GM19099 (cell line): ENCODE measurements around the gene SAP25.

Experiments
- POLR2A ChIP-seq: IDR thresholded peaks from 3 replicates; pipeline ENCODE4 v1.6.1; 2011; ENCODE audit warnings: low read depth; ENCODE audit not compliant: insufficient read length; ENCODE audit errors: extremely low read depth

Gene SAP25

GRCh38 chr7:100572949-100573675 is 588 bp downstream of the SAP25 start:
- TF ChIP-seq POLR2A, result no peak

- no peak for TF ChIP-seq POLR2A
Observed at GRCh38 chr7:100572281-100572948, 1.3 kb downstream of the SAP25 start.

DNA sequence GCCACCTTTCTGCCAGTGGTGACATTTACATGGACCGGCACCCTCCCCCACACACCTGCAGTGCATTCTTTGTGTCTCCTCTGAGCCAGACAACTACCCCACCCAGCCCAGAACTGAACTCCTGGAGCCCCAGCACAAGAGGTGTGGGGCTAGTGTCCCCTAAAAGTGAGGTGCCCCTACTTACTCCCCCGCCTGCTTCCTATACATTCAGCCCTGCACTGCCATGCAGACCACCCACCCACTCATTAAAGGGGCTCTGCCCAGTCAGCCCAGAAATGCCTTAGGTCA is 1.9 kb downstream of the SAP25 start:
- TF ChIP-seq POLR2A, result no peak

DNA sequence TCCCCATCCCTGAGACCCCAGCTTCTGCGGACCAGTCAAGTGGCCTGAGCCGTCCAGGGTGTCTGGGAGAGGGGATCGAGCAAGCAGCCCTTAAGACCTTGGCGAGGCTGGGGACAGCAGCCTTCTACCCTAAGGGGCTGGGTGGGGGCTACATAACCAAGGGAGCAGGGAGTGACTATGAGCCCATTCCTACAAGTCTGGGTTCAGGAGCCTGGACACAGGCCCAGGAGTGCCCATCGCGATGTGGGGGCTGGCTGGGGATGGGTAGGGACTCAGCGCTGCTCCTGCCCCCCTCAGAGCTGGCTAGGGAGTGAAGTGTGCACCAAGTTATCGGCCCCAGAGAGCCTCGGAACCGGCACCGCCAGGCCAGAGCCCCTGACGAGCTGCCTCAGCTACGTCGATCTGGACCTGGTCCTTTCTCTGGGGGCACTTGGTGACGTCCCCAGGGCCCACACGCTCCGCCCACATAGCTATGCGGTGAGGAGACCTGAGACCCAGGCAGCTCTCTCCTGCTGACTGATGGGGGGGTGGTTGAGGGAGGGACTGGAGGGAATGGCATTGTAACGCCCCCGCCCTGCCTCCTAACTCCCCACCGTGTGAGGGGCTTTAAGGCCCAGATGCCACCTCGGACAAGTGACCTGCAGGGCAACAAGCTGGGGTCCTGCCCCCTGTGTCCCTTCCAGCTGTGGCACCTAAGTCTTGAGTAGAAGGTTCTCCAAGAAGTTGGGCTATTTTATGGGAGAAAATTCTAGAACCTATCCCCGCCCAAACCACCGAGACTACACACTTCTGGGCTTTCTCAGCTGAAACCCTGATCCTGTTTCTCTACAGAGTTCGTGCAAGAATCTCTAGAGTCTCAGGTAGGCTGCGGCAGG is 2.5 kb downstream of the SAP25 start:
- no peak for TF ChIP-seq POLR2A

DNA sequence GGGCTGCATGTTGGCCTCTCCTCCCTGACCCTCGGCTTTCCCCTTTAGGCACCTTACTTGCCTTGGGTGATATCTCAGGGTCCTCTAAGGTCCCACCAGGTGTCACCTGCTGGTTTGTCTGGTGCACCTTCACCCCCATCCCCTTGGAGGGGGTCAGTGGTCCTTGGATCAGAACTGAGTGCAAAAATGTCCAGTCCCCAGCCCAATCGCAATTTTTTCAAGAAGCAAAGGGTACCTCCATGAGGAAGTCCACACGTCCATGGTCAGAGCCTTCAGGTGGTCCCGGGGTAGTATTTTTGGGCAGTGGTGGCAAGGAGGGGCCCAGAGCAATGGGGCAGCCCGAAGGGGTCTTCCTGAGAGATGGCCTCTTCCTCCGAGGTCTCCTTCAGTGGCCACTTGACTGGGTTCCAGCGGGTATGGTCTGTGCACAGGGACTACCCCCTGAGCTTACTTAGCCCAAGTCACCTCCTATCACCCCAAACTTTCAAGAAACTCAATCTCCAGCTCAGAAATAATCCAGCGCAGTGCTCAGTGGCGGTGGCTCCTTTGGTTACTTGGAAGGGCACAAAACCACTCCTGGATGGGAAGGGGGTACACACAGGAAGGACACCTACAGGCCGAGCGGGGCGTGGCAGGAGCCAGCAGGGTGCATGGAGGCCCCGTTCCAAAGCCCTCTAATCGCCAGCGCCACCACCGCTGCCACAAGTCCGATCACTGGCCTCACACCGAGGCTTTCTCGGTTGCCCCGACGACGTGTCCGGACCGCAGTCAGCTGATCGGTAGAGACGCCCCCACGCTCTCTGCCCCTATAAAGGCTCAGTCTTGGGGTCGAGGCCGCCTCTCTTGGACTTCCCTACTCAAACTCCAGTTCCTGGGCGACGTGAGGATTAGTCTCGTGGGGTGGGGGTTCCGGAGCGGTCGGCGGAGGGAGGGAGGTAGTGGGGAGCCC is 4.5 kb downstream of the SAP25 start:
- peak; percentile 23 for TF ChIP-seq POLR2A

DNA sequence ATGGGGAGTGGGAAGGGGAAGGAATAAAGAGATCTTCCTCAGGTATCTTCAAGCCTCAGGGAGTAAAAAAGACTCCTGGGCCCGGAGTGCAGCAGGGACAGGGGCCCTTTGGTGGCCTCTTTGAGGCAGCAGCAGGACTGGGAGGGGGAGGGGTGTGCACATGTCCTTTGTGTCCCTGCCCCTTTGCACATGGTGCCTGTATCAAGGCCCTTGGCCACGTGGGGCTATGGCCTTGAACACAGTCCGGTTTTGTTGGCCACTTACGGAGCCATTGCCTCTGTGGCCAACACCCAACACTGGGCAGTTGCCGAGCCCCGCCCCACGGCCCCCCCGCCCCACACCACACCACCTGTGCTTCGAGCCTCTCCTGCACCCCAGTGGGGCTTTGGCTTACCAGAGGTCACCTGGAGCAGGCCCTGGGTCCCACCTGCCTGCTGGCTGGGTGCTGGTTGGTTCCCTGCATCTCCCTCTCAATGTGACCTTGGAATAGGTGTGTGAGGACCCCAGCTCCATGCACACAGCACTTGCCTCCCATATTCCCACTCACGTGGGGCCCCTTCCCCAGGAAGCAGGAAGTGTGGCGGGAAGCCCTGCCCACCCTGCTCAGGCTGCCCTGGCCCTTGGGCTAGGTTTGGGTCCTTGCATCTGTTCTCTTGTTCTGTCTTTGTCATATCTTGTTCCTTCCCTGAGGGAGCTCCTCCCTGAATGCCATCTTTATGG is 5.4 kb downstream of the SAP25 start:
- no peak for TF ChIP-seq POLR2A

DNA sequence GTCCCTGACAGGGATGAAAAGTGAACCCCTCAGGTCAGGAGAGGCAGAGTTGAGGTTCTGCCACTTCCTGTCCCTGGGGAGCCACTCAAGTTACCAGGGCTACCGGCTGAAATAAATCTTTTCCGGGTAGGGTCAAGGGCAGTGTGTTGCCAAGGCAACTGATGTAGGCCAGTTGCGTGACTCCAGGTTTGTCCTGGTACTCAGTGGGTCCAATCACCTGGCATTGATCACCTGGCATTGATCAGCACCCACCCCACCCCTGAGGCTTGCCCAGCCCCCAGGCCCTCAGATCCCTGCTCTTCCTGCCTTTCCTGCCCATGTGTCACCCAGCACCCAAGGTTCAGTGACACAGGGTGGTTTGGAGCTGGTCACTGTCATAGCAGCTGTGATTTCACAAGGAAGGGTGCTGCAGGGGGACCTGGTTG is 5.9 kb downstream of the SAP25 start:
- TF ChIP-seq POLR2A, result no peak

DNA sequence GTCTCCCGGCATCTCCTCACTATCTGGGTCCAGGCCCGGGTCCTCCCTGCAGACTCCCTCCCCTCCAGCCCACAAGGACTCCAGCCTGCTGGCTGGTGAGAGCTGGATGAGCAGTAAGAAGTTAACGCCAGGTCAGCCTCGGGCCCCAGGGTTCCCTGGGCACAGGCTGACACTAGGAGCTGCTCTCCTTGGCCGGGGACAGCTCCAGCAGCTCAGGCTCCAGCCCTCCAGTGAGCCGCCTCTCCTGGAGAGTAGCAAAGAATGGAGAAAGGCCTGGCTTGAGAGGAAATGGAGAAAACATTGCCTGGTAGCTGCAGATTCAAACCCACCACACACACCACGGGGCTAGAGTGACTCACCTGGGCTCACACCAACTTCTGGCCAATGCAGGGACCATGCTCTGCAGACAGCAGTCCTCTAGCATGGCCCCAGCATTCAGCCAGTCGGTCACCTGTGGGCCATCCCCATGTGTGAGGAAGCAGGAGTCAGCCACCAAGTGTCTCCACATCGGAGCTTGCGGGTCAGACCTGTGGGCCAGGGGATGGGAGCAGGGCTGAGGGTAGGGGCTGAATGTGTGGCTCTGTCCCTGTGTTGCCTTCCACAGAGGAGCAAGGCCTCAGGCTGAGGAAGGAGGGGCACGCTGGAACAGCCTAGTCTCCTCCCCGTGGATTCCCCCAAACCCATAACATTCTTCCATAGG is 6.5 kb downstream of the SAP25 start:
- TF ChIP-seq POLR2A, result no peak

GRCh38 chr7:100566018-100566531 is 7.6 kb downstream of the SAP25 start:
- TF ChIP-seq POLR2A, result no peak

GRCh38 chr7:100565133-100565571 is 8.5 kb downstream of the SAP25 start:
- TF ChIP-seq POLR2A, result no peak

DNA sequence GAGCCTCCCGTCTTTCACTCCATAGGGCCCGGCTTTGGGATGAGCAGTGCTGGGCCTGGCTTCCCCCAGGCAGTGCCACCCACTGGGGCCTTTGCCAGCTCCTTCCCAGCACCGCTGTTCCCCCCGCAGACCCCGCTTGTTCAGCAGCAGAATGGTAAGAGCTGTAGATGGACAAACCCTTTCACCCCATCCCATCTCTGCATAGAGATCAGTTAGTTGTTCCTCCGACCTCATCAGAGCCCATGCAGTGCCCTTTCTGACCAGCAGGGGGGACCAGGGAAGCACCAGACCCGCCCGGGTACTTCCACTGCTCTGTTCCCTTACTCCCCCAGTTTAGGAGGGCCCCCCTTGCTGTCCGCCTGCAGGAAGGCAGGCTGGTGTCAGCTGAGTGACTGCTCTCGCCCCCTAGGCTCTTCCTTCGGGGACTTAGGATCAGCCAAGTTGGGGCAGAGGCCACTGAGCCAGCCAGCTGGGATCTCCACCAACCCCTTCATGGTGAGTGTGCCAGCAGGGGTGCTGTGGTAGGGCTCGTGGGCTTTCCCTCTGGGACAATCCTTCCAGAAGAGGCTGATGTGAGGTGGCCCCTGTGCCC is 9.8 kb downstream of the SAP25 start:
- no peak for TF ChIP-seq POLR2A

- no peak for TF ChIP-seq POLR2A
Observed at GRCh38 chr7:100563100-100563564, 10.6 kb downstream of the SAP25 start.

DNA sequence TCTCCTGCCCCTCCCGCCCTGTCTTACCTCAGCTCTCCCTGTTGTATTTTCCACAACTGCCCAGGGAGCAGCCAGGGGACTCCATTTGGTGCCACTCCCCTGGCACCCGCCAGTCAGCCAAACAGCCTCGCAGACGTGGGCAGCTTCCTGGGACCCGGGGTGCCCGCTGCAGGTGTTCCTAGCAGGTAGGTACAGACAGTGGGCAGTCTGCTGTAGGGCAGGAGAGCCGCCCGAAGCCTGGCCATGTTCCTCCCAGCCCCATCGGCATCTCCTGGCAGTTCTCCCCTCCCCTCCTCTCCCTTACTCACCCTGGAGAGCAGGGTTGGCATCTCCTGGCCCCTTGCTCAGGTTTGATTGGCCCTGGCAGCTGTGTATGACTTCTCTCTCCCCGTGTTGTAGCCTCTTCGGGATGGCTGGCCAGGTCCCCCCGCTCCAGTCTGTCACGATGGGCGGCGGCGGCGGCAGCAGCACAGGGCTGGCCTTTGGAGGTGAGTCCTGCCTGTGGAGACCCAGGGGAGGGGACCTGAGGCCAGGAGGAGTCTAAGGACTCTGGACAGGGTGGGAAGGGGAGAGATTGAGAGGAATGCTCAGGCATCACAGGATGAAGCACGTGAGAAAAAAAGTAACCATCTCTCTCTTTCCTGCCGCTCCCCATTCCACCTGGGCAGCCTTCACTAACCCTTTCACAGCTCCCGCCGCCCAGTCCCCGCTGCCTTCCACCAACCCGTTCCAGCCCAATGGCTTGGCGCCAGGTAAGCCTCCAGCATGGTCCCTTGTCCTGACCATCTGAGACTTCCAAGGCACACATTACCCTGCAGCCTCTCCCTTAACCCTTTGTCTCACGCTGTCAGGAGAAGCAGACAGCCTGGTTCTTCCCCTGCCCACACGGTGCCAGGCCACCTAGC is 11.3 kb downstream of the SAP25 start:
- no peak for TF ChIP-seq POLR2A
